ENCODE data around the gene ITSN1.
"Not testable (repeated sequence)": the region's sequence is repeated elsewhere in the genome, so short reads cannot be mapped to it uniquely, and the experiment has no call there.

The ITSN1 gene

DNA sequence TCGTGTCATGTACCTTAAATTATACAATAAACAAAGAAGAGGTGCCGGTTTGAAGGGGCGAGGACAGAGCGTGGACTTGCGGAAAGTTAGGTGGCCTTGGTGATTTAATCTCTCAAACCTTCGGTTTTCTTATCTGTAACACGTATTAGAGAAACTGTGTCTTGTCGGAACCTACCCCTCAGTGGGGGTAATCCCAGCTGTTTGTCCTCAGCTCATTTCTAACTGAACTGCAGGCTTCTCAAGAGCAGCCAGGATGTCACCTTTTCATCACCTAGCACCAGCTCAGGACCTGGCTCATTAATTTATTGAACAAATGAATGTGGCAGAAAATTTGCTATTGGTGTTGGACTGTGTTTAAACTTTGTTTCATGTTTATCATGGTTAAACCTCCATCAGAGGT, 31.2 kb downstream of the ITSN1 start:
- no peak overlapping the region for H3K4me2 ChIP-seq (ENCODE audit: low read length)
- H3K9me2 ChIP-seq (replicated peaks; ENCODE audit: control insufficient read depth, low read length), result no peaks in the 10 kb centered on the region
- no peak overlapping the region for H3K4me3 ChIP-seq (ENCODE audit: low read length)
- peaks cover 3% of the 10 kb centered on the region; the same call in 1 of the 2 replicates for H3K79me2 ChIP-seq (ENCODE audit: control insufficient read depth, low read length)
- H4K20me1 ChIP-seq (ENCODE audit: control insufficient read depth, insufficient read depth, low read depth, low read length), result no peaks in the 10 kb centered on the region
- no peaks in the 10 kb centered on the region for H3K27me3 ChIP-seq (ENCODE audit: control insufficient read depth, low read length)
- TF ChIP-seq, protein P1, sequence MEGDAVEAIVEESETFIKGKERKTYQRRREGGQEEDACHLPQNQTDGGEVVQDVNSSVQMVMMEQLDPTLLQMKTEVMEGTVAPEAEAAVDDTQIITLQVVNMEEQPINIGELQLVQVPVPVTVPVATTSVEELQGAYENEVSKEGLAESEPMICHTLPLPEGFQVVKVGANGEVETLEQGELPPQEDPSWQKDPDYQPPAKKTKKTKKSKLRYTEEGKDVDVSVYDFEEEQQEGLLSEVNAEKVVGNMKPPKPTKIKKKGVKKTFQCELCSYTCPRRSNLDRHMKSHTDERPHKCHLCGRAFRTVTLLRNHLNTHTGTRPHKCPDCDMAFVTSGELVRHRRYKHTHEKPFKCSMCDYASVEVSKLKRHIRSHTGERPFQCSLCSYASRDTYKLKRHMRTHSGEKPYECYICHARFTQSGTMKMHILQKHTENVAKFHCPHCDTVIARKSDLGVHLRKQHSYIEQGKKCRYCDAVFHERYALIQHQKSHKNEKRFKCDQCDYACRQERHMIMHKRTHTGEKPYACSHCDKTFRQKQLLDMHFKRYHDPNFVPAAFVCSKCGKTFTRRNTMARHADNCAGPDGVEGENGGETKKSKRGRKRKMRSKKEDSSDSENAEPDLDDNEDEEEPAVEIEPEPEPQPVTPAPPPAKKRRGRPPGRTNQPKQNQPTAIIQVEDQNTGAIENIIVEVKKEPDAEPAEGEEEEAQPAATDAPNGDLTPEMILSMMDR (IDR thresholded peaks at IDR 0.05; ENCODE audit: low read depth, low read length, poor library complexity, severe bottlenecking), result no peak
- TF ChIP-seq EZH2phosphoT487 (IDR thresholded peaks at IDR 0.05; ENCODE audit: borderline replicate concordance, low read length), result no peak
- H3K27ac ChIP-seq (ENCODE audit: low read depth, low read length), result no peak overlapping the region
- no peaks in the 10 kb centered on the region for H3K4me1 ChIP-seq (ENCODE audit: control insufficient read depth, low read length)
- no peaks in the 10 kb centered on the region for H3K36me3 ChIP-seq (ENCODE audit: control insufficient read depth, low read length)
- H3K9me3 ChIP-seq (ENCODE audit: control insufficient read depth, insufficient read depth, low read length), result no peaks in the 10 kb centered on the region
- H3F3A ChIP-seq (ENCODE audit: control insufficient read depth, insufficient read depth), result no peaks in the 10 kb centered on the region

DNA sequence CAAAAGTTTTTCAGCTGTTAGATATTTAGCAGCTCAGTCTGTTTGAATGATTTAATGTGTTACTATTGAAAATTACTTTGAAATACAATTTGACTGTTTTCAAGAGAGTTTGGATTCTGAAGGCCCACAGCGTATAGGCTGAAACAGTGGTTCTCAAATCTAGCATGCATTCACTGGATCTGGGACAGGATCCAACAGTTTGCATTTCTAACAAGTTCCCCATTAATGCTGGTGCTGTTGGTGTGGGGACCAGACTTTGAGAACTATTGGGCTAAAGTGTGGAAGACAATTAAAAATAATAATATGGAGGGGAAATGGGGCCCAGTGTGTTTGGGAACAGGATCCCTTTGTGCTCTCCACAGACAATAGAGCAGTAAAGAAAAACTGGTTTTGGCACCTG, 31.9 kb downstream of the ITSN1 start:
- TF ChIP-seq, protein P1 (IDR thresholded peaks at IDR 0.05; ENCODE audit: low read depth, low read length, poor library complexity, severe bottlenecking), result no peak
- TF ChIP-seq EZH2phosphoT487 (IDR thresholded peaks at IDR 0.05; ENCODE audit: borderline replicate concordance, low read length), result no peak
- Histone ChIP-seq H3K4me1 (ENCODE audit: control insufficient read depth, low read length) (no peaks in the 10 kb centered on the region), H3K27me3 (ENCODE audit: control insufficient read depth, low read length) (no peaks in the 10 kb centered on the region), H3F3A (ENCODE audit: control insufficient read depth, insufficient read depth) (no peaks in the 10 kb centered on the region), H3K36me3 (ENCODE audit: control insufficient read depth, low read length) (no peaks in the 10 kb centered on the region), H3K79me2 (ENCODE audit: control insufficient read depth, low read length) (peaks cover 3% of the 10 kb centered on the region; the same call in 1 of the 2 replicates), H4K20me1 (ENCODE audit: control insufficient read depth, insufficient read depth, low read depth, low read length) (no peaks in the 10 kb centered on the region), H3K4me2 (ENCODE audit: low read length) (no peak overlapping the region), H3K9me3 (ENCODE audit: control insufficient read depth, insufficient read depth, low read length) (no peaks in the 10 kb centered on the region), H3K4me3 (ENCODE audit: low read length) (no peak overlapping the region), H3K27ac (ENCODE audit: low read depth, low read length) (no peak overlapping the region), H3K9me2 (replicated peaks; ENCODE audit: control insufficient read depth, low read length) (no peaks in the 10 kb centered on the region)

DNA sequence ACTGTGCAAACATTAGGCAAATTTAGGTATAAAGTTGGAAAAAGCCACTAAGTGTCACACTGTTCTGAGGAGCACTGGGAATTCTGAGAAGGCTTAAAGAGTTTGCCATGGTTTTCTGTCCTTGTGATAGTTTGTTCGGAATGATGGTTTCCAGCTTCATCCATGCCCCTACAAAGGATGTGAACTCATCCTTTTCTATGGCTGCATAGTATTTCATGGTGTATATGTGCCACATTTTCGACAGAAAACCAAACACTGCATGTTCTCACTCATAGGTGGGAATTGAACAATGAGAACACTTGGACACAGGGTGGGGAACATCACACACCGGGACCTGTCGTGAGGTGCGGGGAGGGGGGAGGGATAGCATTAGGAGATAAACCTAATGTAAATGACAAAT, 34.4 kb downstream of the ITSN1 start:
- not testable (repeated sequence) for H3K4me1 ChIP-seq (ENCODE audit: control insufficient read depth, low read length); H3K9me2 ChIP-seq (replicated peaks; ENCODE audit: control insufficient read depth, low read length); H4K20me1 ChIP-seq (ENCODE audit: control insufficient read depth, insufficient read depth, low read depth, low read length); H3K9me3 ChIP-seq (ENCODE audit: control insufficient read depth, insufficient read depth, low read length); H3F3A ChIP-seq (ENCODE audit: control insufficient read depth, insufficient read depth); H3K4me2 ChIP-seq (ENCODE audit: low read length); H3K4me3 ChIP-seq (ENCODE audit: low read length); H3K36me3 ChIP-seq (ENCODE audit: control insufficient read depth, low read length); H3K27ac ChIP-seq (ENCODE audit: low read depth, low read length); H3K27me3 ChIP-seq (ENCODE audit: control insufficient read depth, low read length); H3K79me2 ChIP-seq (ENCODE audit: control insufficient read depth, low read length)

DNA sequence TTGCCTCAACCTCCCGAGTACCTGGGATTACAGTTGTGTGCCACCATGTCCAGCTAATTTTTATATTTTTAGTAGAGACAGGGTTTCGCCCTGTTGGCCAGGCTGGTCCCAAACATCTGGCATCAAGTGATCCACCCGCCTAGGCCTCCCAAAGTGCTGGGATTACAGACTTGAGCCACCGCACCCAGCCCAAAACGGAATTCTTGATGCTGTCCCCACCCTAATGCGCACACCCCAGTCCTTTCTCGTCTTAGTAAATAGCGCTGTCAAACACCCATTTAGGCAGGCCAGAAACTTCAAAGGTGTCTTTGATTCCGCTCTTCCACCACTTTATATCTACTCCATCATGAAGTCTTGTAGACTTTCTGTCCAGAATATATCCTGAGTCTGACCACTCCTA, 35.1 kb downstream of the ITSN1 start:
- no peaks in the 10 kb centered on the region for H3K9me3 ChIP-seq (ENCODE audit: control insufficient read depth, insufficient read depth, low read length)
- no peaks in the 10 kb centered on the region for H3K4me1 ChIP-seq (ENCODE audit: control insufficient read depth, low read length)
- H3K36me3 ChIP-seq (ENCODE audit: control insufficient read depth, low read length), result no peaks in the 10 kb centered on the region
- H3K27ac ChIP-seq (ENCODE audit: low read depth, low read length), result no peak overlapping the region
- no peaks in the 10 kb centered on the region for H3F3A ChIP-seq (ENCODE audit: control insufficient read depth, insufficient read depth)
- H3K79me2 ChIP-seq (ENCODE audit: control insufficient read depth, low read length), result no peaks in the 10 kb centered on the region
- H3K9me2 ChIP-seq (replicated peaks; ENCODE audit: control insufficient read depth, low read length), result no peaks in the 10 kb centered on the region
- TF ChIP-seq, protein P1 (IDR thresholded peaks at IDR 0.05; ENCODE audit: low read depth, low read length, poor library complexity, severe bottlenecking), result no peak
- no peak for TF ChIP-seq EZH2phosphoT487 (IDR thresholded peaks at IDR 0.05; ENCODE audit: borderline replicate concordance, low read length)
- no peak overlapping the region for H3K4me2 ChIP-seq (ENCODE audit: low read length)
- no peak overlapping the region for H3K4me3 ChIP-seq (ENCODE audit: low read length)
- H3K27me3 ChIP-seq (ENCODE audit: control insufficient read depth, low read length), result no peaks in the 10 kb centered on the region
- no peaks in the 10 kb centered on the region for H4K20me1 ChIP-seq (ENCODE audit: control insufficient read depth, insufficient read depth, low read depth, low read length)

Data from DOHH2 (cell line).